ENCODE results near the gene CLCN6. TPM values are rescaled to one million over a fixed set of nuclear protein-coding genes. Genes with fewer than 3 reads are reported as not detected.

Gene CLCN6
- total RNA-seq, 1 experiment from 2014 or later = 13.7 TPM

- TF ChIP-seq, protein P1, sequence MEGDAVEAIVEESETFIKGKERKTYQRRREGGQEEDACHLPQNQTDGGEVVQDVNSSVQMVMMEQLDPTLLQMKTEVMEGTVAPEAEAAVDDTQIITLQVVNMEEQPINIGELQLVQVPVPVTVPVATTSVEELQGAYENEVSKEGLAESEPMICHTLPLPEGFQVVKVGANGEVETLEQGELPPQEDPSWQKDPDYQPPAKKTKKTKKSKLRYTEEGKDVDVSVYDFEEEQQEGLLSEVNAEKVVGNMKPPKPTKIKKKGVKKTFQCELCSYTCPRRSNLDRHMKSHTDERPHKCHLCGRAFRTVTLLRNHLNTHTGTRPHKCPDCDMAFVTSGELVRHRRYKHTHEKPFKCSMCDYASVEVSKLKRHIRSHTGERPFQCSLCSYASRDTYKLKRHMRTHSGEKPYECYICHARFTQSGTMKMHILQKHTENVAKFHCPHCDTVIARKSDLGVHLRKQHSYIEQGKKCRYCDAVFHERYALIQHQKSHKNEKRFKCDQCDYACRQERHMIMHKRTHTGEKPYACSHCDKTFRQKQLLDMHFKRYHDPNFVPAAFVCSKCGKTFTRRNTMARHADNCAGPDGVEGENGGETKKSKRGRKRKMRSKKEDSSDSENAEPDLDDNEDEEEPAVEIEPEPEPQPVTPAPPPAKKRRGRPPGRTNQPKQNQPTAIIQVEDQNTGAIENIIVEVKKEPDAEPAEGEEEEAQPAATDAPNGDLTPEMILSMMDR (IDR thresholded peaks at IDR 0.05 in 2 of 3, conservative IDR thresholded peaks at IDR 0.05 in 1 of 3; ENCODE audit: borderline replicate concordance in 1 of 3, insufficient read depth in 1 of 3, low read depth in 2 of 3, low read length in 2 of 3) = no peak
Measured at GRCh38 chr1:11854519-11854918, 48.5 kb downstream of the CLCN6 start (continued).

- no peak overlapping the region for H3K9ac ChIP-seq (ENCODE audit: low read length)
- H3K4me3 ChIP-seq (replicated peaks in 1 of 2; ENCODE audit: low read depth in 1 of 2, low read length in 2 of 2) = no peak overlapping the region
- H3K36me3 ChIP-seq (ENCODE audit: control insufficient read depth in 1 of 2, insufficient read depth in 2 of 2, low read length in 2 of 2) = no peaks in the 10 kb centered on the region
- ChIA-PET CTCF (no interaction called here), POLR2A (interaction anchor here (2.0 kb wide), 1 partner anchor 53 kb away, joined by 7 read pairs; no protein-coding TSS in a partner anchor), RAD21 (ENCODE audit: low non-redundant PET in 1 of 2, low total read pairs in 2 of 2, uncharacterized antibody in 2 of 2, unreplicated experiment in 2 of 2) (no interaction called here)
- no peak overlapping the region for H3K4me2 ChIP-seq (ENCODE audit: low read length)
- H3K79me2 ChIP-seq (ENCODE audit: insufficient read depth, low read length) = no peaks in the 10 kb centered on the region
- ATAC-seq (no peak), DNase-seq (ENCODE audit: low read depth, low spot score) (no peak)
- H2AFZ ChIP-seq (ENCODE audit: low read depth, low read length, poor library complexity, severe bottlenecking) = no peak overlapping the region
- TF ChIP-seq SP1 (IDR thresholded peaks at IDR 0.05; ENCODE audit: low read depth) (no peak), ZFX (IDR thresholded peaks at IDR 0.05) (no peak), SRF (IDR thresholded peaks at IDR 0.05; ENCODE audit: low read depth) (no peak), JUND (IDR thresholded peaks at IDR 0.05) (no peak), EGR1 (IDR thresholded peaks at IDR 0.05; ENCODE audit: low read depth) (no peak), ZNF274 (IDR thresholded peaks at IDR 0.05; ENCODE audit: low read depth, low read length) (no peak), EZH2phosphoT487 (IDR thresholded peaks at IDR 0.05; ENCODE audit: borderline replicate concordance) (no peak), EZH2 (IDR thresholded peaks at IDR 0.05) (no peak), POLR2A (IDR thresholded peaks at IDR 0.05; ENCODE audit: borderline replicate concordance, extremely low read depth, insufficient read depth, insufficient read length) (no peak), POLR2AphosphoS5 (IDR thresholded peaks at IDR 0.05; ENCODE audit: low read depth, low read length) (no peak), RAD21 (IDR thresholded peaks at IDR 0.05; ENCODE audit: low read depth) (no peak), CBX3 (IDR thresholded peaks at IDR 0.05; ENCODE audit: low read depth) (no peak), SIN3A (IDR thresholded peaks at IDR 0.05; ENCODE audit: low read depth) (no peak)
- TF ChIP-seq, protein P2, sequence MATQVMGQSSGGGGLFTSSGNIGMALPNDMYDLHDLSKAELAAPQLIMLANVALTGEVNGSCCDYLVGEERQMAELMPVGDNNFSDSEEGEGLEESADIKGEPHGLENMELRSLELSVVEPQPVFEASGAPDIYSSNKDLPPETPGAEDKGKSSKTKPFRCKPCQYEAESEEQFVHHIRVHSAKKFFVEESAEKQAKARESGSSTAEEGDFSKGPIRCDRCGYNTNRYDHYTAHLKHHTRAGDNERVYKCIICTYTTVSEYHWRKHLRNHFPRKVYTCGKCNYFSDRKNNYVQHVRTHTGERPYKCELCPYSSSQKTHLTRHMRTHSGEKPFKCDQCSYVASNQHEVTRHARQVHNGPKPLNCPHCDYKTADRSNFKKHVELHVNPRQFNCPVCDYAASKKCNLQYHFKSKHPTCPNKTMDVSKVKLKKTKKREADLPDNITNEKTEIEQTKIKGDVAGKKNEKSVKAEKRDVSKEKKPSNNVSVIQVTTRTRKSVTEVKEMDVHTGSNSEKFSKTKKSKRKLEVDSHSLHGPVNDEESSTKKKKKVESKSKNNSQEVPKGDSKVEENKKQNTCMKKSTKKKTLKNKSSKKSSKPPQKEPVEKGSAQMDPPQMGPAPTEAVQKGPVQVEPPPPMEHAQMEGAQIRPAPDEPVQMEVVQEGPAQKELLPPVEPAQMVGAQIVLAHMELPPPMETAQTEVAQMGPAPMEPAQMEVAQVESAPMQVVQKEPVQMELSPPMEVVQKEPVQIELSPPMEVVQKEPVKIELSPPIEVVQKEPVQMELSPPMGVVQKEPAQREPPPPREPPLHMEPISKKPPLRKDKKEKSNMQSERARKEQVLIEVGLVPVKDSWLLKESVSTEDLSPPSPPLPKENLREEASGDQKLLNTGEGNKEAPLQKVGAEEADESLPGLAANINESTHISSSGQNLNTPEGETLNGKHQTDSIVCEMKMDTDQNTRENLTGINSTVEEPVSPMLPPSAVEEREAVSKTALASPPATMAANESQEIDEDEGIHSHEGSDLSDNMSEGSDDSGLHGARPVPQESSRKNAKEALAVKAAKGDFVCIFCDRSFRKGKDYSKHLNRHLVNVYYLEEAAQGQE (IDR thresholded peaks at IDR 0.05; ENCODE audit: low read depth) = no peak
- TF ChIP-seq, protein P3, sequence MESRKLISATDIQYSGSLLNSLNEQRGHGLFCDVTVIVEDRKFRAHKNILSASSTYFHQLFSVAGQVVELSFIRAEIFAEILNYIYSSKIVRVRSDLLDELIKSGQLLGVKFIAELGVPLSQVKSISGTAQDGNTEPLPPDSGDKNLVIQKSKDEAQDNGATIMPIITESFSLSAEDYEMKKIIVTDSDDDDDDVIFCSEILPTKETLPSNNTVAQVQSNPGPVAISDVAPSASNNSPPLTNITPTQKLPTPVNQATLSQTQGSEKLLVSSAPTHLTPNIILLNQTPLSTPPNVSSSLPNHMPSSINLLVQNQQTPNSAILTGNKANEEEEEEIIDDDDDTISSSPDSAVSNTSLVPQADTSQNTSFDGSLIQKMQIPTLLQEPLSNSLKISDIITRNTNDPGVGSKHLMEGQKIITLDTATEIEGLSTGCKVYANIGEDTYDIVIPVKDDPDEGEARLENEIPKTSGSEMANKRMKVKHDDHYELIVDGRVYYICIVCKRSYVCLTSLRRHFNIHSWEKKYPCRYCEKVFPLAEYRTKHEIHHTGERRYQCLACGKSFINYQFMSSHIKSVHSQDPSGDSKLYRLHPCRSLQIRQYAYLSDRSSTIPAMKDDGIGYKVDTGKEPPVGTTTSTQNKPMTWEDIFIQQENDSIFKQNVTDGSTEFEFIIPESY (IDR thresholded peaks at IDR 0.05; ENCODE audit: extremely low read depth, insufficient replicate concordance, low read length) = no peak
- H3K9me2 ChIP-seq (ENCODE audit: insufficient read depth) = no peaks in the 10 kb centered on the region
- peaks cover 44% of the 10 kb centered on the region for H3K27me3 ChIP-seq (ENCODE audit: insufficient read depth, low read length)
- H4K20me1 ChIP-seq (ENCODE audit: insufficient read depth) = no peaks in the 10 kb centered on the region
- no TSS peak for BruUV-seq (replicated peaks)
- no peaks in the 10 kb centered on the region for H3K4me1 ChIP-seq (ENCODE audit: control insufficient read depth in 1 of 2, insufficient read depth in 2 of 2, low read length in 2 of 2)
- intact Hi-C loops (cut with micrococcal nuclease) = no loop called here
- no peaks in the 10 kb centered on the region for H3K9me3 ChIP-seq (ENCODE audit: control insufficient read depth in 1 of 2, insufficient read depth in 1 of 2, low read depth in 1 of 2, low read length in 2 of 2)
- H3K27ac ChIP-seq (ENCODE audit: low read depth, low read length) = no peak overlapping the region
Measured at GRCh38 chr1:11855430-11855829, 49.4 kb downstream of the CLCN6 start.

Measured in HCT116 (cell line).